H1 (cell line): ENCODE data around the gene ELL2. TPM values are rescaled to one million over a fixed set of nuclear protein-coding genes. Genes with fewer than 3 reads are reported as not detected.

ENCODE experiments used
- CTCF ChIA-PET: fragments of 300-600 bp; sonication (Branson Sonifier 250); formaldehyde crosslinking; loops from one replicate; lab custom pipeline; 2021; ENCODE audit not compliant: partially characterized antibody; lab: Charles Lee
- POLR2A ChIA-PET: fragments of 300-600 bp; sonication (Branson Sonifier 250); formaldehyde crosslinking; loops from one replicate; lab custom pipeline; 2021; ENCODE audit warnings: inconsistent platforms; ENCODE audit not compliant: partially characterized antibody; lab: Charles Lee
- DNase-seq, 2 experiments: peaks; one replicate each; pipeline versions ENCODE4 v3.0.0 to v3.0.0-alpha.2; 2010 to 2022; ENCODE audit warnings: low spot score in 2 of 2, low read depth in 1 of 2, mixed read lengths in 1 of 2
- FAIRE-seq: peaks from 2 replicates; lab custom pipeline; 2011; peaks lifted over from hg19 to GRCh38; lab: Jason Lieb, UNC
- H2AFZ ChIP-seq: 2 replicates; pipeline ENCODE4 v1.8.1; 2012; ENCODE audit warnings: low read length, inconsistent platforms
- H2AK5ac ChIP-seq: 2 replicates; pipeline ENCODE4 v1.6.1; 2013; ENCODE audit warnings: low read depth, low read length
- H2BK120ac ChIP-seq: replicated peaks from 2 replicates; pipeline ENCODE3; 2013; ENCODE audit warnings: low read depth, low read length, inconsistent platforms
- H2BK12ac ChIP-seq: 2 replicates; pipeline ENCODE4 v1.6.1; 2013; ENCODE audit warnings: low read depth, low read length
- H2BK15ac ChIP-seq: 2 replicates; pipeline ENCODE4 v1.6.1; 2013; ENCODE audit warnings: low read length
- H2BK20ac ChIP-seq: 2 replicates; pipeline ENCODE4 v1.6.1; 2013; ENCODE audit warnings: low read length
- H2BK5ac ChIP-seq: 2 replicates; pipeline ENCODE4 v1.6.1; 2013; ENCODE audit warnings: low read depth, low read length
- H3K14ac ChIP-seq: 2 replicates; pipeline ENCODE4 v1.6.1; 2013; ENCODE audit warnings: inconsistent platforms; ENCODE audit not compliant: insufficient read length
- H3K18ac ChIP-seq: 2 replicates; pipeline ENCODE4 v1.6.1; 2013; ENCODE audit warnings: low read length; ENCODE audit errors: extremely low read depth
- H3K23ac ChIP-seq: 2 replicates; pipeline ENCODE4 v1.6.1; 2013; ENCODE audit warnings: inconsistent platforms; ENCODE audit not compliant: insufficient read length
- H3K23me2 ChIP-seq: 2 replicates; pipeline ENCODE4 v1.6.1; 2013; ENCODE audit warnings: low read depth, low read length
- H3K27ac ChIP-seq: 2 replicates; pipeline ENCODE4 v1.6.1; 2011; ENCODE audit warnings: low read depth, low read length, inconsistent platforms
- H3K27me3 ChIP-seq, 4 experiments: replicated peaks in 1 of 4; 1 replicate in 1 of 4; 2 replicates in 3 of 4; pipeline versions ENCODE4 v1.6.1 to v1.8.1; 2011 to 2013; ENCODE audit warnings: low read length in 3 of 4, mild to moderate bottlenecking in 3 of 4, inconsistent platforms in 2 of 4, mixed read lengths in 2 of 4, moderate library complexity in 1 of 4; ENCODE audit not compliant: control insufficient read depth in 3 of 4, insufficient read depth in 3 of 4; ENCODE audit errors: extremely low read depth in 1 of 4
- H3K36me3 ChIP-seq, 4 experiments: 2 replicates each; pipeline versions ENCODE4 v1.6.1 to v1.8.1; 2011 to 2013; ENCODE audit warnings: mild to moderate bottlenecking in 4 of 4, low read length in 3 of 4, moderate library complexity in 2 of 4, control low read depth in 1 of 4, inconsistent platforms in 1 of 4; ENCODE audit not compliant: insufficient read depth in 4 of 4, control insufficient read depth in 2 of 4
- H3K4ac ChIP-seq: replicated peaks from 2 replicates; pipeline ENCODE3; 2013; ENCODE audit warnings: low read length, low read depth, mixed read lengths, inconsistent platforms; ENCODE audit not compliant: insufficient read length
- H3K4me1 ChIP-seq, 4 experiments: replicated peaks in 1 of 4; 1 replicate in 1 of 4; 2 replicates in 3 of 4; pipeline versions ENCODE4 v1.6.1 to v1.8.1; 2011 to 2013; ENCODE audit warnings: low read length in 3 of 4, inconsistent platforms in 2 of 4, mixed read lengths in 1 of 4; ENCODE audit not compliant: insufficient read depth in 4 of 4, control insufficient read depth in 3 of 4
- H3K4me2 ChIP-seq, 2 experiments: 2 replicates each; pipeline versions ENCODE4 v1.6.1 to v1.8.1; 2011 to 2013; ENCODE audit warnings: low read depth in 2 of 2, low read length in 2 of 2, control low read depth in 1 of 2, inconsistent platforms in 1 of 2, mild to moderate bottlenecking in 1 of 2; ENCODE audit not compliant: insufficient read depth in 1 of 2
- H3K4me3 ChIP-seq, 4 experiments: fragments of 200-600, 300-600 bp in 1 of 4; sonication (generic), shearing (Covaris generic), sonication (Bioruptor Twin) in 1 of 4; 2 replicates each; pipeline versions ENCODE4 v1.5.1 to v1.8.1; 2011 to 2016; ENCODE audit warnings: low read length in 4 of 4, low read depth in 3 of 4, control low read depth in 2 of 4, inconsistent platforms in 2 of 4, mild to moderate bottlenecking in 2 of 4, mixed read lengths in 1 of 4, moderate library complexity in 1 of 4; ENCODE audit not compliant: insufficient read depth in 2 of 4; ENCODE audit errors: extremely low read depth in 1 of 4
- H3K56ac ChIP-seq: replicated peaks from 2 replicates; pipeline ENCODE3; 2013; ENCODE audit warnings: low read depth, mild to moderate bottlenecking, mixed read lengths, low read length, inconsistent platforms; ENCODE audit not compliant: insufficient read length
- H3K79me1 ChIP-seq: 2 replicates; pipeline ENCODE4 v1.6.1; 2013; ENCODE audit warnings: low read depth, low read length, control low read depth
- H3K79me2 ChIP-seq, 2 experiments: 2 replicates each; pipeline versions ENCODE4 v1.6.1 to v1.8.1; 2012 to 2013; ENCODE audit warnings: low read length in 2 of 2, mild to moderate bottlenecking in 2 of 2, inconsistent platforms in 1 of 2; ENCODE audit not compliant: insufficient read depth in 2 of 2, control insufficient read depth in 1 of 2
- H3K9ac ChIP-seq, 4 experiments: replicated peaks in 1 of 4; 1 replicate in 1 of 4; 2 replicates in 3 of 4; pipeline versions ENCODE4 v1.6.1 to v1.8.1; 2011 to 2013; ENCODE audit warnings: low read depth in 3 of 4, low read length in 3 of 4, control low read depth in 2 of 4, mild to moderate bottlenecking in 2 of 4, moderate library complexity in 2 of 4, inconsistent platforms in 1 of 4; ENCODE audit errors: extremely low read depth in 1 of 4
- H3K9me3 ChIP-seq, 2 experiments: 2 replicates each; pipeline versions ENCODE4 v1.6.1 to v1.8.1; 2012 to 2013; ENCODE audit warnings: mild to moderate bottlenecking in 2 of 2, moderate library complexity in 2 of 2, control low read depth in 1 of 2, inconsistent platforms in 1 of 2, low read depth in 1 of 2, low read length in 1 of 2, mixed read lengths in 1 of 2; ENCODE audit not compliant: insufficient read depth in 2 of 2
- H4K20me1 ChIP-seq, 2 experiments: replicated peaks in 1 of 2; 2 replicates each; pipeline versions ENCODE3 to v1.8.1; 2011 to 2013; ENCODE audit warnings: inconsistent platforms in 2 of 2, low read length in 2 of 2, mild to moderate bottlenecking in 1 of 2; ENCODE audit not compliant: insufficient read depth in 2 of 2, control insufficient read depth in 1 of 2
- H4K5ac ChIP-seq: 2 replicates; pipeline ENCODE4 v1.6.1; 2013; ENCODE audit warnings: low read length, low read depth, mixed read lengths, inconsistent platforms; ENCODE audit not compliant: insufficient read length
- H4K8ac ChIP-seq: 2 replicates; pipeline ENCODE4 v1.8.0; 2013; ENCODE audit warnings: mild to moderate bottlenecking, moderate library complexity, low read length, inconsistent platforms; ENCODE audit not compliant: insufficient read depth; ENCODE audit errors: extremely low read depth
- H4K91ac ChIP-seq: replicated peaks from 2 replicates; pipeline ENCODE3; 2013; ENCODE audit warnings: low read length, mixed read lengths, inconsistent platforms; ENCODE audit not compliant: insufficient read length
- JUND ChIP-seq: IDR thresholded peaks from 2 replicates; pipeline ENCODE4 v1.6.1; 2011; ENCODE audit warnings: mild to moderate bottlenecking, improper control_type of control experiment, low read length
- WGBS, 2 experiments: shearing (Covaris generic) in 1 of 2; methylation state at CpG; one replicate each; pipeline versions ENCODE4 v1.1.6 to v1.1.7; 2013 to 2015; ENCODE audit warnings: low lambda C conversion rate in 2 of 2, mixed read lengths in 2 of 2, inconsistent platforms in 1 of 2, low coverage in 1 of 2, missing lambda C conversion rate in 1 of 2; ENCODE audit not compliant: insufficient replicate concordance in 2 of 2, insufficient coverage in 1 of 2, insufficient read length in 1 of 2; ENCODE audit errors: extremely low coverage in 1 of 2, missing lambda C conversion rate in 1 of 2; 5-methylcytosine and 5-hydroxymethylcytosine counted together
- polyA plus RNA-seq, 7 experiments: library from polyadenylated mRNA; depleted of rRNA in 3 of 7; stranded (reverse) in 5 of 7; unstranded in 2 of 7; fragments of >200 nt in 5 of 7; fragments of 200-250 nt in 2 of 7; gene quantifications; 1 replicate in 5 of 7; 2 replicates in 1 of 7; 4 replicates in 1 of 7; pipeline versions ENCODE4 v1.2.1 to v1.2.3, GENCODE V29; 2011 to 2013; ENCODE audit warnings: missing spikeins in 2 of 7, mixed read lengths in 2 of 7
- total RNA-seq: library from RNA; stranded (reverse); fragmentation: NEBNext Ultra II Directional; extraction: Animal tissue kit (Norgen Biotek cat#: 25700); gene quantifications from 2 replicates; pipeline ENCODE4 v1.2.1, GENCODE V29; 2021

ELL2 gene
- total and polyA plus RNA-seq, 2 of the 8 experiments (the other 6 are each of a cell fraction or from before 2014, with no cell fraction given) = 6.3 to 29.4 TPM

DNA sequence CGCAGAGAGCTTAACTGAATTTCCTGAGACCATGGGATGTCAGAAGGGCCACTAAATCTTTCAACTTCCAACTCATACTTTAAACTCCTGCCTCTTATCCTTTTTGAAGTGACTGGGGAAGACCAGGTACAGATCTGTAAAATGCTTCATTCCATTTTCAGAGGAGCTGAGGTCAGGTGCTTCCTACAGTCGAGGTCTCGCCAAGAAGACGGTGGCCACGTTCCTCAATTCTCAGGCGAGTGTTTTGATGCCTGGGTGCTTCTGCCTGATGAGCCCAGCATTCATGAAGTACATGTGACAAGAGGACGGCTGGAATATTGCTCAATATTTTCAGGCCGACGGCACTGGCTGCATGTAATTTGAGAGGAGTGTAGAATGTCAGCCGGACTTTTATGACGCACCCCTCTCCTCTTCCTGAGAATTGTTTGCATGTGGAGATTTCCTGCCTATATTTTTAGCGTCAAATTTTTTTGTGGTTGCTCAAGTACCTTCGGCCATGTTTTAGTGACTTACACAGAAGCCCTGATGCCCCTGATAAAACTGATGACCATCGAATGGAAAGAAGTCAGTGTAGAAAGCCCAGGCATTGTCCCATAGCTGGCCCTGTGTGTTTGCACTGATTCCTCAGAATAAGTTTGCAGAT is 100.3 kb downstream of the ELL2 start:
- CTCF ChIA-PET = interaction anchor here (0.7 to 3.2 kb wide), 9 partner anchors 11 to 484 kb away, joined by 3 to 10 read pairs (median 5); no protein-coding TSS in a partner anchor
- no peak overlapping the region for H2BK15ac ChIP-seq

More for the DNA sequence above, 100.3 kb downstream of the ELL2 start:
- no peak overlapping the region for H2BK5ac ChIP-seq
- TF ChIP-seq JUND = no peak
- TF ChIP-seq, all 59 proteins: peak for 0
- no peaks in the 10 kb centered on the region for H3K79me1 ChIP-seq
- H3K23ac ChIP-seq = no peak overlapping the region
- no peak overlapping the region for H3K4me3 ChIP-seq
- H2BK20ac ChIP-seq = no peak overlapping the region
- H4K20me1 ChIP-seq = no peaks in the 10 kb centered on the region
- POLR2A ChIA-PET = no interaction called here
- no peaks in the 10 kb centered on the region for H3K9me3 ChIP-seq
- H2AK5ac ChIP-seq = no peak overlapping the region
- H3K27me3 ChIP-seq = no peaks in the 10 kb centered on the region; a peak in 1 of 7 replicates
- no peaks in the 10 kb centered on the region; a peak in 2 of 7 replicates for H3K4me1 ChIP-seq
- H2BK12ac ChIP-seq = no peak overlapping the region
- H3K79me2 ChIP-seq = no peaks in the 10 kb centered on the region
- H2AFZ ChIP-seq = no peak overlapping the region
- no peak overlapping the region for H3K9ac ChIP-seq
- WGBS, 2 experiments = 88% methylated on average over 14 of the region's 14 CpGs; no CpG with 5 or more reads in 1 of the 2 experiments
- H4K8ac ChIP-seq = no peak overlapping the region
- no peaks in the 10 kb centered on the region for H3K23me2 ChIP-seq
- H3K4ac ChIP-seq = no peak overlapping the region
- H4K5ac ChIP-seq = no peak overlapping the region
- no peaks in the 10 kb centered on the region for H3K36me3 ChIP-seq
- no peak for FAIRE-seq
- no peak overlapping the region for H4K91ac ChIP-seq
- no peak overlapping the region for H3K18ac ChIP-seq
- no peak overlapping the region for H3K56ac ChIP-seq
- no peak overlapping the region for H3K4me2 ChIP-seq
- no peak overlapping the region for H3K27ac ChIP-seq
- no peak overlapping the region for H3K14ac ChIP-seq
- no peak for DNase-seq
- no peak overlapping the region for H2BK120ac ChIP-seq
